Measurements from ENCODE around the gene PPP1R26. TPM values are rescaled to one million over a fixed set of nuclear protein-coding genes. Genes with fewer than 3 reads are reported as not detected.

Gene PPP1R26
- total and polyA plus RNA-seq, 9 donors: 3.4 to 19.9 (median 14.7) TPM

GRCh38 chr9:135474915-135475314 lies 4.7 kb upstream of the PPP1R26 start:
- no peak for TF ChIP-seq POLR2A (IDR thresholded peaks at IDR 0.05)
- no peak for TF ChIP-seq EP300 (IDR thresholded peaks at IDR 0.05)
- no peak for TF ChIP-seq CTCF (IDR thresholded peaks at IDR 0.05)
- intact Hi-C loops (cut with DNase I): loop anchor here in 1 of 4 donors (5.0 kb wide), 1 partner anchor 33 kb away; no protein-coding TSS in a partner anchor
- Histone ChIP-seq H3K27me3 (no peaks in the 10 kb centered on the region), H3K9me3 (no peaks in the 10 kb centered on the region), H3K4me1 (ENCODE audit: insufficient read depth) (no peaks in the 10 kb centered on the region), H3K4me3 (no peak overlapping the region), H3K27ac (no peak overlapping the region), H3K36me3 (no peaks in the 10 kb centered on the region)
- 30 to 39% (median 39%) methylated on average over 12 of the region's 12 CpGs for WGBS, 3 donors
- no peak for DNase-seq

- 86 to 94% (median 92%) methylated on average over 10 of the region's 10 CpGs for WGBS, 3 donors
- no peaks in the 10 kb centered on the region for H3K36me3 ChIP-seq
- intact Hi-C loops (cut with DNase I): loop anchor here in 1 of 4 donors (5.0 kb wide), 1 partner anchor 34 kb away; no protein-coding TSS in a partner anchor
- H3K27me3 ChIP-seq: no peaks in the 10 kb centered on the region
- H3K27ac ChIP-seq: no peak overlapping the region
- H3K9me3 ChIP-seq: no peaks in the 10 kb centered on the region
- H3K4me3 ChIP-seq: no peak overlapping the region
- TF ChIP-seq EP300 (IDR thresholded peaks at IDR 0.05): no peak
- DNase-seq: no peak
- peaks cover 4% of the 10 kb centered on the region for H3K4me1 ChIP-seq (ENCODE audit: insufficient read depth)
Observed at GRCh38 chr9:135476561-135477355, 2.8 kb upstream of the PPP1R26 start.

- H3K9me3 ChIP-seq: no peaks in the 10 kb centered on the region
- DNase-seq: no peak
- H3K4me3 ChIP-seq: no peak overlapping the region
- no peaks in the 10 kb centered on the region for H3K27me3 ChIP-seq
- WGBS, 3 donors: 59 to 63% (median 61%) methylated on average over 10 of the region's 10 CpGs
- H3K36me3 ChIP-seq: no peaks in the 10 kb centered on the region
- TF ChIP-seq EP300 (IDR thresholded peaks at IDR 0.05) (no peak), POLR2A (IDR thresholded peaks at IDR 0.05) (no peak), CTCF (IDR thresholded peaks at IDR 0.05) (no peak)
- intact Hi-C loops (cut with DNase I): loop anchor here in 1 of 4 donors (5.0 kb wide), 1 partner anchor 36 kb away; no protein-coding TSS in a partner anchor
- no peak overlapping the region for H3K27ac ChIP-seq
- peaks cover 4% of the 10 kb centered on the region for H3K4me1 ChIP-seq (ENCODE audit: insufficient read depth)
Observed at GRCh38 chr9:135478191-135478590, 1.4 kb upstream of the PPP1R26 start.

GRCh38 chr9:135478829-135479468 lies 633 bp upstream of the PPP1R26 start:
- Histone ChIP-seq H3K4me1 (ENCODE audit: insufficient read depth) (peaks cover 4% of the 10 kb centered on the region), H3K27me3 (no peaks in the 10 kb centered on the region), H3K27ac (peak overlapping the region; percentile 62 to 71), H3K36me3 (no peaks in the 10 kb centered on the region), H3K4me3 (peak overlapping the region; percentile 48), H3K9me3 (no peaks in the 10 kb centered on the region)
- intact Hi-C loops (cut with DNase I): loop anchor here in 1 of 4 donors (5.0 kb wide), 1 partner anchor 37 kb away; no protein-coding TSS in a partner anchor
- TF ChIP-seq EP300 (IDR thresholded peaks at IDR 0.05) (no peak), POLR2A (IDR thresholded peaks at IDR 0.05) (no peak), CTCF (IDR thresholded peaks at IDR 0.05) (no peak)
- DNase-seq: peak; percentile 40 to 63 (median 51)
- 2 to 7% (median 7%) methylated on average over 23 to 63 of the region's 64 CpGs for WGBS, 3 donors
